Activated naive CD4-positive, alpha-beta T cell treated with anti-CD3 and anti-CD28 coated beads, Interleukin-2, amount 50 U/mL, for 72 hours (primary cell): Measurements from ENCODE around the gene KLF9. TPM values are rescaled to one million over a fixed set of nuclear protein-coding genes. Genes with fewer than 3 reads are reported as not detected.
A peak's percentile ranks its signal among the peaks of the same experiment; 100 is the strongest.

Experiments
- ATAC-seq, 2 donors: fragments of 150-1000 bp; cut with Tn5 transposase; 2 replicates each; pipeline ENCODE4 v1.10.0; 2021; ENCODE audit warnings: mild to moderate bottlenecking in 2 of 2, moderate library complexity in 2 of 2
- DNase-seq, 2 donors: peaks; one replicate each; pipeline ENCODE4 v3.0.0; 2021 to 2022; ENCODE audit warnings: low spot score in 2 of 2
- H3K27ac Mint-ChIP-seq, 2 donors: one replicate each; pipeline ENCODE4 v1.8.0; 2022; ENCODE audit warnings: mild to moderate bottlenecking in 2 of 2, mixed read lengths in 2 of 2
- H3K36me3 Mint-ChIP-seq, 2 donors: one replicate each; pipeline ENCODE4 v1.8.0; 2022; ENCODE audit warnings: mixed read lengths in 2 of 2
- H3K9me3 Mint-ChIP-seq, 2 donors: one replicate each; pipeline ENCODE4 v1.8.0; 2022; ENCODE audit warnings: mixed read lengths in 2 of 2
- total RNA-seq, 2 donors: library from RNA; stranded (reverse); gene quantifications; one replicate each; pipeline ENCODE4 v1.2.3, GENCODE V29; 2022

KLF9 gene
- total RNA-seq = 10 to 100 TPM; 22.6 to 25.1 TPM

DNA sequence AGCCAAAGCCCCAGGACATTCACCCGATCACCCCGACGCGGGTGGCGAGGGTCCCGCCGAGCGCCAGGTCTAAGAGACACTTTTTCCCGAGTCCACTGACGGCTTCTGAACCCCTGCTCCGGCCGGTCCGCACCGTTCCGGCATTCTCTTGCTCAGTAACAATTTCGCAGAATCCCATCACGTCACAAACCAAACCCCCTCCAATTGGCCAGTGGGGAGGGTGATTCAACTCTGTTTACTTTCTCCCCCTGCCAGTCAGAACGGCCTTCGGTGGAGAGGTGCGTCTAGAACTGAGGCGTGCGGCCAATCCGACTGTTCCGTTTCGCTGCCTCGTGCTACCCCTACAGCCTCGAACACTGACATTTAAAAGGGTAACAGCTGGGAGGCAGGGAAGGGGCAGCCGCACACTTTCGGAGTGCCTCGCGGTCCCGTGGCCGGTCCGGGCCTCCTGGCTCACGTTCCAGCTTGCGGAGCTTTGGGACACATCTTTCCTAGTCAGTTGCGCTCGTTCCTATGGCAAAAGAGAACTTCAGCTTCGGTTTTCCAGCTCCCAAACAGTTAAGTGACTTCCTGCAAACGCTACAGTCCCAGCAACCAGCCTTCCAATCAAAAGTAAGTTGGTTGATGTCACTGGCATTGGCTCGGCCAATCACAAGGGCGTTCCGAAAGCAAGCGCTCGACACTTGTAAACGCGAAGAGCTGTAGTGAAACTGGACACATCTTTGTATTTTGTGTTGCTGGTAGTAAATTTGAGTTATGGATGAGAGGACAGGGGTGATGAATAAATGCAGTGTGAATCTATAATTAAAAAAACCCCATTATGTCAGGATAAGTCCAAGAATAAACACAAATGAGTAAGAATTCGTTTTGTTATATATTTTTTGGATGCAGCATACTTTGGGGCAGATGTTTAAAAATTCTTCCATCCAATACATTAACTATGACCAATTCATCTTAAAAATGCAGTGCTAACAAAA is at the start of gene KLF9:
TSS of gene KLF9 (minus strand) at position 859 of the 977 bp plus-strand sequence. CDS start 1,294 bp downstream, outside the sequence.
- DNase-seq (peak; percentile 82 to 91), ATAC-seq (peak; percentile 73 to 82)
- Mint-ChIP-seq H3K36me3 (peaks cover 11 to 15% of the 10 kb centered on the region in 2 donors), H3K9me3 (no peaks in the 10 kb centered on the region), H3K27ac (peak within 1 kb of the TSS; percentile 99 to 100)

- Mint-ChIP-seq H3K36me3 (no peaks in the 10 kb centered on the region), H3K9me3 (peaks cover 0 to 5% of the 10 kb centered on the region in 2 donors), H3K27ac (no peak overlapping the region)
- DNase-seq (no peak), ATAC-seq (no peak)
Measured at GRCh38 chr9:70463877-70464276, 49.4 kb upstream of the KLF9 start.

DNA sequence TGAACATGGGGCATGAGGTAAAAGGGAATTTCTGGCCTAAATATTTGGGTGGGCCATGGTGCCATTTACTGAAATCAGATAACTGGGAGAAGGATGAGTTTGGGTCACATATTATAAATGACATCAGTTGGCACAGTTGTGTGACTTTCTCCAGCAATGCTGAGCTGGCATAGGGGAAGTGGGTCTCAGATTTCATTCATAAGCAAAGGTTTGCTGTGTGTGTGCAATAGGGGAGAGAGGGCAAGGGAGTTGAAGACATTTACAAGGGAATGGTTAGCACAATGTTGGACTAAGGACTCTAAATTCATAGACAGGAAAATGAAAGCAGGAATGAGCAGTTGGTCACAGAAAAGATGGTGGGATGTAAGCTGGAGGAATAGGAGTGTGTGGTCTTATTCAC is 47.8 kb upstream of the KLF9 start:
- ATAC-seq = no peak
- H3K27ac Mint-ChIP-seq = no peak overlapping the region
- peaks cover 0 to 5% of the 10 kb centered on the region in 2 donors for H3K9me3 Mint-ChIP-seq
- H3K36me3 Mint-ChIP-seq = no peaks in the 10 kb centered on the region
- DNase-seq = no peak

DNA sequence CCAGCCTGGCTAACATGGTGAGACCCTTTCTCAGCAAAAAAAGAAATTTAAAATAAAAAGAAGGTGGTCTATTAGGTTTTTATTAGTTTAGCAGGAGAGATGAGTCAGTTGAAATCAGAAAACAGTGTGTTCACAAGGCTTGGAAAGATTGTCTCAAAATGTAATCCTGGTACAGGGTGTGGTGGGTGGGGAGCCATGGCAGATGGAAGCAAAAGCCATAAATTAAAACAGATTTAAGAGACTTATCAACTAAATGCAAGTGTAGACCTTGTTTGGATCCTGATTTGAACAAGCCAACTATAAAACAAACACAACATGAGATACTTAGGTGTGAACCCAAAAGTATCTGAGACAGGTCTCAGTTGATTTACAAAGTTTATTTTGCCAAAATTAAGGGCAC is 42.8 kb upstream of the KLF9 start:
- ATAC-seq (no peak), DNase-seq (no peak)
- no peaks in the 10 kb centered on the region for H3K36me3 Mint-ChIP-seq
- H3K27ac Mint-ChIP-seq = no peak overlapping the region
- peaks cover 0 to 5% of the 10 kb centered on the region in 2 donors for H3K9me3 Mint-ChIP-seq

- no peaks in the 10 kb centered on the region for H3K36me3 Mint-ChIP-seq
- H3K27ac Mint-ChIP-seq = no peak overlapping the region
Measured at GRCh38 chr9:70455993-70456704, 41.7 kb upstream of the KLF9 start.

GRCh38 chr9:70452365-70452764 is 37.9 kb upstream of the KLF9 start:
- Mint-ChIP-seq H3K36me3 (no peaks in the 10 kb centered on the region), H3K9me3 (no peaks in the 10 kb centered on the region), H3K27ac (no peak overlapping the region)
- DNase-seq = no peak
- no peak for ATAC-seq

More at GRCh38 chr9:70455993-70456704, 41.7 kb upstream of the KLF9 start:
- peaks cover 0 to 5% of the 10 kb centered on the region in 2 donors for H3K9me3 Mint-ChIP-seq
- DNase-seq (no peak), ATAC-seq (no peak)

DNA sequence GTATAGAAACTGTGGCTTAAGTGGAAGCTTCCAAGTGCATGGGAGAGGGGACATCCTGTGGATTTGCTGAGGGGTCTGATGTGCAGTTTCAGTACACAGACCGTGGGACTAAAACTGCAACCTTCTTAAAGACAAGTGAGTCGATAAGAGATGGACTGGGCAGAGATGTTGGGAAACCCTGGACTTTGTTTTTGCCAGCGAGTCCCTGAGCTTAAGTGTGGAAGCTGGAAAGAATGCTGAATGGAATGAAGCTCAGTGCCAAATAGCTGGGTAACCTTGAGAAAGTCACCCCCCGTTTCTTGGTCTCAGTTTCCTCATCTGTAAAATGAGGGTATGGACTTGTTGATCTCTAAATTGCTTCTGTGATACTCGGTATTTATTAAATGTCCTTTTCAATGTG is 37.3 kb upstream of the KLF9 start:
- no peak overlapping the region for H3K27ac Mint-ChIP-seq
- H3K36me3 Mint-ChIP-seq = no peaks in the 10 kb centered on the region
- ATAC-seq = no peak
- no peaks in the 10 kb centered on the region for H3K9me3 Mint-ChIP-seq
- no peak for DNase-seq

DNA sequence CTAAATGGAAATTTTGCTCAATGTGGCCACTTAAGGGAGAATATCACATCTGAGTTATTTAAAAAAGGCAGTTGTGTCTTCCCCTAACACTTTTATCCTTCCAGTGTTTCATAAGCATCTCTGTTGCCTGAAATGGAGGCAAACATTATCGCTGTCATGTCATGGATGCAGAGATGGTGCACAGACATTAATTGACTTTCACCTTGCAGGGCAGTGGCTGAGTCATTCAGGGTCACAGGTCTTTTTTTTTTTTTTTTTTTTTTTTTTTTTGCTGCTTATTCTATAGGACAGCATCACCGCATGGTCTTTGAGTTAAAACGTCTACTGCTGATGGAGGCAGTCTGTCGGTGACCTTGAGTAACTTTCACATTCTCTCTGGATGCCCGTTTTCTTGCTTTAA is 36.3 kb upstream of the KLF9 start:
- no peaks in the 10 kb centered on the region for H3K9me3 Mint-ChIP-seq
- DNase-seq = no peak
- H3K36me3 Mint-ChIP-seq = no peaks in the 10 kb centered on the region
- ATAC-seq = no peak
- H3K27ac Mint-ChIP-seq = no peak overlapping the region

GRCh38 chr9:70449461-70449860 is 35.0 kb upstream of the KLF9 start:
- no peak for ATAC-seq
- DNase-seq = no peak
- no peaks in the 10 kb centered on the region for H3K9me3 Mint-ChIP-seq
- H3K36me3 Mint-ChIP-seq = no peaks in the 10 kb centered on the region
- no peak overlapping the region for H3K27ac Mint-ChIP-seq

- Mint-ChIP-seq H3K27ac (no peak overlapping the region), H3K9me3 (no peaks in the 10 kb centered on the region), H3K36me3 (no peaks in the 10 kb centered on the region)
- DNase-seq (no peak), ATAC-seq (no peak)
Measured at GRCh38 chr9:70448919-70449318, 34.5 kb upstream of the KLF9 start.

DNA sequence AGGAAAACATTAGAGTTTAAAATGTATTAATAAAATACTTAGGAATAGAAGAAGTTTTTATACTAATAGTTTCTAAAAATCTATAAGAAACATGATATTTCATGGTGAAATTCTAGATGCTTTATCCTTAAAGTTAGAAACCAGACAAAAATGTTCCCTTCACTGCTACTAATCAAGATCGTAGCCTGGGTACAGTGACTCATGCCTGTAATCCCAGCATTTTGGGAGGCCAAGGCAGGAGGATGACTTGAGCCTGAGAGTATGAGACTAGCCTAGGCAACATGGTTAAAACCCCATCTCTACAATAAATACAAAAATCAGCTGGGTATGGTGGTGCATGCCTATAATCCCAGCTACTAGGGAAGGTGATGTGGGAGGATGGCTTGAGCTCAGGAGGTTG is 30.4 kb upstream of the KLF9 start:
- Mint-ChIP-seq H3K36me3 (no peaks in the 10 kb centered on the region), H3K9me3 (no peaks in the 10 kb centered on the region), H3K27ac (no peak overlapping the region)
- DNase-seq = no peak
- no peak for ATAC-seq

- Mint-ChIP-seq H3K36me3 (peaks cover 0 to 7% of the 10 kb centered on the region in 2 donors), H3K27ac (no peak overlapping the region), H3K9me3 (no peaks in the 10 kb centered on the region)
- no peak for ATAC-seq
- no peak for DNase-seq
Measured at GRCh38 chr9:70442328-70442848, 27.9 kb upstream of the KLF9 start.

DNA sequence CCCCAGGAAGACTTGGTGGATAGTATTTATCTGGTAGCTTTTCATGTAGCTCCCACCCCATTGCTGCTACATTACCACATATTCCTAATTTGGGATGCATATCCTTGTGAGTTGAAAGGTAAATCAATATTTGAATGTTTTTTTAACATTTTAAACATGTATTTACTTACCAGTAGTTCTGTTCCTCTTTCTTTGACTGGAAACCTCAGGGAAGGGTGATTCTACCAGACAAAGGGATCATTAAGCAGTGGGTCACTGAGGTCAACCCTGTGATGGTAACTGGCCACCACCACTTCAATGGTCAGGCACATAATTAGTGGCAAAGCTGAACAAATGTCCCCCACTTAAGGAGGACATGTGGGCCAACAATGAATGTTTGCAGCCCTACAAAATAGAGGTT is 27.2 kb upstream of the KLF9 start:
- peaks cover 0 to 7% of the 10 kb centered on the region in 2 donors for H3K36me3 Mint-ChIP-seq
- no peak overlapping the region for H3K27ac Mint-ChIP-seq
- ATAC-seq = no peak
- H3K9me3 Mint-ChIP-seq = no peaks in the 10 kb centered on the region
- no peak for DNase-seq

GRCh38 chr9:70439991-70440706 is 25.7 kb upstream of the KLF9 start:
- Mint-ChIP-seq H3K9me3 (no peaks in the 10 kb centered on the region), H3K36me3 (peaks cover 0 to 7% of the 10 kb centered on the region in 2 donors), H3K27ac (no peak overlapping the region)
- DNase-seq (no peak), ATAC-seq (peak in 1 of 2 donors; percentile 46)

- ATAC-seq (peak in 1 of 2 donors; percentile 52), DNase-seq (no peak)
- Mint-ChIP-seq H3K27ac (peak overlapping the region in 1 of 2 donors; percentile 81), H3K9me3 (peaks cover 0 to 4% of the 10 kb centered on the region in 2 donors), H3K36me3 (peaks cover 0 to 7% of the 10 kb centered on the region in 2 donors)
Measured at GRCh38 chr9:70438341-70438928, 24.0 kb upstream of the KLF9 start.

- Mint-ChIP-seq H3K36me3 (peaks cover 0 to 7% of the 10 kb centered on the region in 2 donors), H3K9me3 (peaks cover 0 to 6% of the 10 kb centered on the region in 2 donors), H3K27ac (no peak overlapping the region)
- DNase-seq = no peak
- no peak for ATAC-seq
Measured at GRCh38 chr9:70435948-70436347, 21.5 kb upstream of the KLF9 start.
